GM18498 (cell line): Measurements from ENCODE around the gene CSTF1.

ENCODE experiments used
- ATAC-seq: cut with Tn5 transposase; IDR thresholded peaks from one replicate; pipeline ENCODE4 v1.9.1; 2021; ENCODE audit warnings: mild to moderate bottlenecking, moderate library complexity; ENCODE audit not compliant: unreplicated experiment

CSTF1 gene

DNA sequence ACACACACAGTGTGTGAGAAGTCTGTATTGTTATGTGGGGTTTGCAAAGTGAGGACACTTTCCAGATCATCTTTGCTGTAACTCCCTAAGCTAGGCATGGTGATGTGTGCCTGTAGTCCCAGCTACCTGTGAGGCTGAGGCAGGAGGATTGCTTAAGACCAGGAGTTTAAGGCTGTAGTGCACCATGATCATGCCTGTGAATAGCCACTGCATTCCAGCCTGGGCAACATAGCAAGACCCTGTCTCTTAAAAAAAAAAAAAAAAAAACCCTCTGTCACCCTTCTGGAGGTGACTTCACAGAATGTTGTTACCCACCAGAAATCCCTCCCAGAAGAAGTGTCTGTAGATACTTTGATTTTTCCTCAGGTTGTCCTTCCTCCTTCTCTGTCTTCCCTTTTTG lies 34.5 kb downstream of the CSTF1 start:
- ATAC-seq: no peak

DNA sequence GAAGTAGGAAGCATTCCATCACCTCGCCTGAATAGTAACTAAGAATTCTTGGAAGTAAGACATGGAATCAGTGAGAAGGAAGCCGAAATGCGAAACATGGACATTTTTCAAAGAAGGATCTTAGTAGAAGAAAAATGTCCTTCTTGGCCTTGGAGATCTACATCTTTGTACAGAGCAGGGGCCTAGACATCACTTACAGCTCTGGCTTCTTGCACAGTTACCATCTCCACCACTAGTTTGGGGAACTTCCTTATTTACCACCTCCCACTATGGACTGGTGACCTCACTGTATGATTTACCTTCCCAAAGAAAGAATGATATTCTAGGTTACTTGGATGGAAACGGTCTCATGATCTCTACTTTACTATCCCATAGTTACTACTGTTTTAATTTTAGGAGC lies 35.4 kb downstream of the CSTF1 start:
- ATAC-seq: no peak

DNA sequence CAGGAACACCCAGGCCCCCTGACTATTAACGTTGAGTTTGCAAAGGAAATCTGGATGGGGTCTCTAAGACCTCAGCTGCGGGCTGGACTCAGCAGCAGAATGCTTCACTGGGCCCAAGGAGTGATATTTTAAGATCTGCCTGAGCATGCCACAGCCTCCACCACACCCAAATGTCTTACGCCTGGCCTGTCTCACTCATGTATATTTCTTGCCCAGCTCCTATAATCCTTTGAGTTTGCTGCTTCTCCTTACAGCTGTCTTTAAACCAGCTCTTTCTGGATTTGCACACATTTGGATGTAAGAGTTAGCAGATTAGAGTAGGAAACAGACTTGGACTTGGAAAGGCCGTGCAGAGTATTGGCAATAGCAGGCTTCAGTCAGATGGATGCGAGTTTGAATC lies 36.0 kb downstream of the CSTF1 start:
- ATAC-seq: no peak

DNA sequence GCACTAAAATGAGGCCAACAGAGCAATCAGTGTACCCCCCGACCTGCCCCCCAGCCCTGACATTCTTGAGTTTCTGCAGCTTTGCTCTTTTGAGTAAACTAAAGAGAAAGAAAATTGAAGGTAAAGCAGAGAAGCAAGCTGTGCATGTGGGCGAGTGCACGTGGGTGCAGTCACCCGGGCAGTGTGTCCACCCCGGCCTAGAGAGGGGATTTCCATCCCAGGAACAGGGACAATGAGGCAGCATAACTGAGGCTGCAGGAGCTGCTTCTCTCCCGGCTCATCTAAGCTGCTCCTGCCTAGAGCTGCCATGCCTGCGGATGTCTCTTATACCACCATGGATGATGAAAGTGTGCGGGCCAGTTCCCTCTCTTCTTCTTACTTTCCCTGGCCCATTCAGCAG lies 36.4 kb downstream of the CSTF1 start:
- ATAC-seq: no peak

DNA sequence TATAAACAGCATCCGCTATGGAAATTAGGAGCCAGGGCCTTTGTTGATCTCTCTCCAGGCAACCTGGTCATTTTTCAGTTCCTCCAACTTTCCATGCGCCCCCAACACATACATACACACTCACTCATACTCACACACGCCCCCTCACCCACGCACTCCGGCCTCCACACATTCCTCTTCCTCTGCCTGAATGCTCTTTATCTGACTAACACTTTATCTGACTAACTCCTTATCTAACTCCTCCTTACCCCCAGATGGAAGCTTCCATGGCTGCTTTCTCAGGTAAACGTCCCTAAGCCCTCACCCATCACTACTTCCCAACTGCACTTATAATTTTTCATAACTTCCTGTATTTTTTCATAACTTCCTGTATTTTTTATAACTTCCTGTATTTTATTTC lies 37.1 kb downstream of the CSTF1 start:
- ATAC-seq: no peak

DNA sequence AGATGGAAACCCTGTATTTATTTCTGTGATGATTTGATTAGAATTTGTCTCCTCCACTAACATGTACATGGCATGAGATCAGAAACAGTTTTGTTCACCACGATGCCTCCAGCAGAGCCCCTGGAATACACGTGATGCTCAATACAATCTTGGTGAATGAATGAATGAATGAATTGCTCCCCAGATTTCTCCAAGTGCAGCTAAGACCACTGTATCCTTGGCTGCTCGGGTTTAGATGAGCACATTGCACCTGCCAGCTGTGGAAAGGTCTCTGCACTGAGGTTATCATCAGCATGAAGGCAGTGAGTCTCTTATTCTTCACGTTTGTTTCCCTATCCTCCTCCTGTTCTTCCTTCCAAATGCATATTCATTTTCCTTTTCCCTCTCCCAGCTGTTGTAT lies 37.5 kb downstream of the CSTF1 start:
- ATAC-seq: no peak

DNA sequence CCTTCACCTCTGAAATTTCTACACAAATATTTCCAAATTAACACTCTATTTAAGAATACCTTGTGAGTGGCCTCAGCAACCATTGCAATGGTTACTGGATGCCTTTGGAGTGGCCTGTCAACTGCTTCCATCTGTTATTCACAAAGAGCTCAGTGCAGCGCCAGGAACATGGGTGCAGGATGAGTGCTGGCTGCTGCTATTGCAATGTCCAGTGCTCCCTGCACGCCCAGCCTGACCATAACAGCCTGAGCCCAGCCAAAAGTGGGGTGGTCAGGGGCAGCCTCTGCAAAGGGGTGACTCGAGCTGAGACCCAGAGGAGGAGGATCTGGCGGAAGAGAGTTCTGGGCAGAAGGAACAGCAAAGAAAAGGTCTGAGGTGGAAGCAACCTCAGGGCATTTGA lies 38.0 kb downstream of the CSTF1 start:
- ATAC-seq: no peak

DNA sequence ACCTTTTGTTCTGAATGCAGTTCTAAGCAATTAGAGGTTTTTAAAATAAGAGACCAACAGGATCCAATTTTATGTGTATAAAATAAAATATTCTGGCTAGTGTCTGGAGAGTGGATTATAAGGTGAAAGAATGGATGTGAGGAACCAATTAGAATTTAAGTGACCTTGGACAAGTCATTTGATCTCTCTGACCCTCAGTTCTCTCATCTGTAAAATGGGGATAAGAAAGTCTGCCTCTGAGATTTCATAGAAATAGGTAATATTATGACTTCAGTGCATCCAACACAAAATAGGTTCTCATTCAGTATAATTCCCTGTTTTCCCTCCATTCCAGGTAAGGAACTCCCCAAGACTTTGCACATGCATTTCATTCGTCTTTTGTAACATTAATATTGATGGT lies 38.5 kb downstream of the CSTF1 start:
- ATAC-seq: no peak

DNA sequence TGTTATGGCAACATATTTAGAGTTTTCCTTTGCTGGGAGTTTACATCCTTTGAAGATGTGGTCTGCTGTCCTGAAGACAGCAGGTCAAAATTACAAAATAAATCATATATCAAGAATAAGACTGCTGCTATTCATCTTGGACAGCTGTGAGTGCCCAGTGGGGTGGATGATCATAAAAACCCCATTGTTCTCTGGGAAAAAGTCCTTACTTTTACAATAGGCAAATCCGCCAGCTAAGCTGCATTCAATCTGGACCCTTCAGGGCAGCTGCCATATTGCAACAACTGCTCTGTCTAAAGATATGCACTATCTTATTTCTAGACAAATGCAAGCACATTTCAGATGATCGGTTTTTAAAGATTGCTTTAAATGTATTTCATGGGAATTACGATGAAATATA lies 39.0 kb downstream of the CSTF1 start:
- no peak for ATAC-seq

DNA sequence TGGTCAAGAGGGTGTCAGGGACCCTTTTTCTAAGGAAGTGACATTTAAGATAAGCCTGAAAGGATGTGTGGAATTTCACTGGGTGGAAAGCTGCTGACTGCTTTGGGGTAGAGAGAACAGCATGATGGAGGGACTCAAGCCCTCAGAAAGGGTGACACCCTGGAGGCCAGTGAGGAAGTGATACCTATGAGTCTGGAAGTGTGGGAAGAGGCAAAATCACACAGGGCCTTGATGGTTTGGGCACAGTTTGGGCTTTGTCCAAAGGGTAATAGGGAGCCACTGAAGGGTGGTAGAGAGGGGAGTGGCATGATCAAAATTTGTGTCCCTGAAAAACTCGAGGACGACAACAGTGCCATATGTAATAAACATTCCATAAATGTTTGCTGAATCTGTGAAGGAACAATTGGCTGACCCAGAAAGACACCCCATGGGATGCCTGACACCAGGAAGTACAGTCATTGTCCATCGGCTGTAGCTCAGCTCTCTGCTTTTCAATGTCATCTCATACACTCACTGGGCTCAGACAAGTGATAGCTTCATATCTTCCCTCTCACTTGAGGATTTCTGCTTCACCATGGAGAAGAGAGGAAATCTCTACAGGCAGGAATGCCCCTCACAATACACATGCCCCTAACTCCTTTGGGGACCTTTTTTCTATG lies 40.9 kb downstream of the CSTF1 start:
- ATAC-seq: no peak

DNA sequence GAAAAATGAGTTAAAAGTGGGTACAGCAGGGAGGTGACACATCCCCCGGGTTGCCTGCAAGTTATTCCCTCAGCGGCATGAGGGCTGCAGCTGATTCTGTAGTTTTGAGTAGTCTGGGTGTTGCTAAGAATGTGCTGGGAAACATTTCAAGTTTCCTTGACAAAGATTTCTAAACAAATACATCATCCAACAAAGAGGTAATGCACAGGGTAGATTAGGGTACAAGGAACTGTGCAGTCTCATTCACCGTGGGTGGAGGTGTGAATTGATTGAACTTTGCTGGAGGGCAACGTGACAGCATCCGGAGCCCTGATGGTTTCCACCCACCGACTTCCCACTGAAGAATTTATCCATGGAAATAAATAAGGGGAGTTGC lies 41.4 kb downstream of the CSTF1 start:
- ATAC-seq: no peak

DNA sequence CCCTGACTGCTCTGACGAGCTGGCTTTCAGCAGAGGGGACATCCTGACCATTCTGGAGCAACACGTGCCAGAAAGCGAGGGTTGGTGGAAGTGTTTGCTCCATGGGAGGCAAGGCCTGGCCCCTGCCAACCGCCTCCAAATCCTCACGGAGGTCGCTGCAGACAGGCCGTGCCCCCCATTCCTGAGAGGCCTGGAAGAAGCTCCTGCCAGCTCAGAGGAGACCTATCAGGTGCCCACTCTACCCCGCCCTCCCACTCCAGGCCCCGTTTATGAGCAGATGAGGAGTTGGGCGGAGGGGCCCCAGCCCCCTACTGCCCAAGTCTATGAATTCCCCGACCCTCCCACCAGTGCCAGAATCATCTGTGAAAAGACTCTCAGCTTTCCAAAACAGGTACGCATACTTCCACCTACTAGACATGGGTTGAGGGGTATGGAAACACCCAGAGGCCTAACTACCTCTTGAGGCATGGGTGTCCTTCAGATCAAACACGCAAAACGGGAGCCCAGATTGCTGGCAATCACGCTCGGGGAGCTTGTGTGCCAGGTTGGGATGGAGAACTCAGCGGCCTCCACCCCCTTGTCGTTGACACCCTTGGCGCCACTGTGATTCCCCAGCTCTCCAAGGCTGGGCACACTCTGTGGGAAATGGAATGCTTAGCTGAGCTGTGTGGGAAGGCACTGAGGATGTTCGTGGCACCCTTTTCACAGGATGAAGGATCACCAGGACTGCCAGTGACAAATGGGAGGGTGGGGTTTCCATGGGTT lies 44.9 kb downstream of the CSTF1 start:
- ATAC-seq: no peak

DNA sequence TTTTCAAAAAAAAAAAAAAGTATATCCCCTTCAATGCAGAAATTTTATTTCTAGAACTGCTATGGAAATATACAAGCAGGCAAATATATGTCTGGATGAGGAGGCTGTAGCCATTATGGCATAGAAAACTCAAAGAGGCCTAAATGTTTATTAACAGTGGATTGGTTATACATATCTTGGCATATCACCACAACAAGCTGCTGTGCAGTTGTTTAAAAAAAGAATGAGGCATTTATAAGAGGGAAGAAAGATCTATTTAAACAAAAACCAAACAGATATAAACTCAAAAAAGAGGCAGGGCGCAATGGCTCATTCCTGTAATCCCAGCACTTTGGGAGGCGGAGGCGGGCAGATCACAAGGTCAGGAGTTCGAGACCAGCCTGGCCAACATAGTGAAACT lies 45.8 kb downstream of the CSTF1 start:
- ATAC-seq: no peak

DNA sequence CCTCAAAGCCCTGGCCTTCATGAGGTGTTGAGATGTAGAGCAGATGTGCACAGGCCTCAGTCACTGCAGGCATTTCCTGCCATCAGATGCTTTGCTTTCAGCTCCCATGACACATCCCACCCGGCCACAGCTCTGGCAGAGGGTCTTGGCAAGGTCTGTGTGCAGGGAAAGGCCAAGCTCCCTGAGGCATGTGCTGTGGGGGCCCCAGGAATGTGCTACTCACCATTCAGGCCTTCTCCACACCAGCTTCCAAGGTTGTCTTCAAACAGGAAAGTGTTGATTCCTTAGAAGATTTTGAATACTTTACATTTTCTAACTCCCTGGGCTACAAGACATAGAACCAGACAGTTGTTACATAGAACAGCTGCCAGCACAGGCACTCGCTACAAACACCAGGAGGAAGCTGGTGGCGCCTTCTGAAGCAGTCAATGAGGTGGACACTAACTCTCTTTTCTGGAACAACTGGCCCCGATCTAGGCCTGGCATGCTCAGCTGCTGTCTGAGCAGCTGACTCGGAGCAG lies 47.4 kb downstream of the CSTF1 start:
- ATAC-seq: no peak

DNA sequence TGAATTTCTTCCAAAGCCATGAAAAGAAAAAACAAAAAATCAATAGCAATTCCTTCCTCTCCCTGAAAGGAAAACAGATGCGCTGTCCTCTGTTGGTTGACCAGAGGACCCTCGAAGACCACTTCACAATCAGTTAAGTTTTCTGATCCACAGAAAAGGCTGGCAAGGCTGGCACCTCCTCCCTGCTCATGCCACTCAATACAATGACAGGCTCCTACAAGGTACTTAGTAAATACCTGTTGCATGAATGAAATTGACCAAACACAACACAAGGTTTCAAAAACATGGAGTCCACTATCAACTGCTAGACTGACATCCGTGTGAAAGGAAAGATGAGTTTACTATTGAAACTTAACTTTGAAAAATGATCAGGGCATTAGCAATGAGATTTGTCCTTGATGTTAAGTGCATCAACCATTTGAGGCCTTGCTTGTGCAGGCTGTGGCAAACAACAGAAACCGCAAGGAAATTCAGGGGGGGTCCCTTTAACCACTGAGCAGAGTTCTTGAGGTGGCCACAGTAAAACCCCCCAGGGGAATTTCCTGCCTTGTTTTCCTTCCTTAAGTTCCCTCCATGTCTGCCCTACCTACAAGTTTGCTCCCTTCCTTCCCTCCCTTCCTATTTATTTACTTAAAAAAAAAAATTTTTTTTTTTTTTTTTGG lies 48.0 kb downstream of the CSTF1 start:
- ATAC-seq: peak; percentile 68

DNA sequence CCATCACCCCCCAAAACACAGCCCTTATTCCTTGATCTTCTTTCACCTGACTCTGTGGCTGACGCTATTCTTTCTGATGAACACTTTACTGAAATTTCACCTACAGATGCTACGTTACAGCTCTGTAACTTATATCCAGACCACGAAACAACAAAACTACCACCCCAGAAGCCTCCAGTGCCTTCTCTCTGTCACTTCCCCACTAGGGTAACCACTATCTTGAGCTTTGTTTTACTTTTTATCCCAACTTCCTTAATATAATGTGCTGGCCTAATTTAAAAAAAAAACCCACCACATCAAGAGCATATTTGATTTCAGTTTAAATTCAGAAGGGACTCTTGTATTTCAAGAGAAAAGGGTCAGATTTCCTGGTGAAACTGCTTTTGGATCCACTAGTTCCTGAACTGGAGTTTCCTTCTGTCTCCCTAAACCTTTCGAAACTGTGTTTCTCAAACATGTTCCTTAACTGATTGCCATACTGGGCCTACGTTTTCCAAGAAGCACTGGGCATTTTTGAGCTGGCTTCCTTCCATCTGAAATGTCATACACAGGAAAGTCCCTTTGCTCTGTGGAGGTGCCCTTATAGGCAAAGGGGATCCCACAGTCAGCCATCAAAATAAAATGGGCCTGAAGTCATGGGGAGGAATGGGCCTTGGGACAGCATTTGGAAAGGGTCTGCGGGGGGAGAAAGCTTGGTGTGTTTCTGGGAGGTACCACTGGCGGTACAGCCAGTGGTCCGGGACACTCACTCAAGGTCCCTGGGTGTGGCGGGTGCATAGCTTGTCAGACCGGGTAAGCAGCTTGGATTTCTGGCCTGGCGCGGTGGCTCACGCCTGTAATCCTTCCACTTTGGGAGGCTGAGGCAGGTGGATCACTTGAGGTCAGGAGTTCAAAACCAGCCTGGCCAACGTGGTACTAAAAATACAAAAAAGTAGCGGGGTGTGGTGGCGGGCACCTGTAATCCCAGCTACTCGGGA lies 50.2 kb downstream of the CSTF1 start:
- ATAC-seq: no peak

DNA sequence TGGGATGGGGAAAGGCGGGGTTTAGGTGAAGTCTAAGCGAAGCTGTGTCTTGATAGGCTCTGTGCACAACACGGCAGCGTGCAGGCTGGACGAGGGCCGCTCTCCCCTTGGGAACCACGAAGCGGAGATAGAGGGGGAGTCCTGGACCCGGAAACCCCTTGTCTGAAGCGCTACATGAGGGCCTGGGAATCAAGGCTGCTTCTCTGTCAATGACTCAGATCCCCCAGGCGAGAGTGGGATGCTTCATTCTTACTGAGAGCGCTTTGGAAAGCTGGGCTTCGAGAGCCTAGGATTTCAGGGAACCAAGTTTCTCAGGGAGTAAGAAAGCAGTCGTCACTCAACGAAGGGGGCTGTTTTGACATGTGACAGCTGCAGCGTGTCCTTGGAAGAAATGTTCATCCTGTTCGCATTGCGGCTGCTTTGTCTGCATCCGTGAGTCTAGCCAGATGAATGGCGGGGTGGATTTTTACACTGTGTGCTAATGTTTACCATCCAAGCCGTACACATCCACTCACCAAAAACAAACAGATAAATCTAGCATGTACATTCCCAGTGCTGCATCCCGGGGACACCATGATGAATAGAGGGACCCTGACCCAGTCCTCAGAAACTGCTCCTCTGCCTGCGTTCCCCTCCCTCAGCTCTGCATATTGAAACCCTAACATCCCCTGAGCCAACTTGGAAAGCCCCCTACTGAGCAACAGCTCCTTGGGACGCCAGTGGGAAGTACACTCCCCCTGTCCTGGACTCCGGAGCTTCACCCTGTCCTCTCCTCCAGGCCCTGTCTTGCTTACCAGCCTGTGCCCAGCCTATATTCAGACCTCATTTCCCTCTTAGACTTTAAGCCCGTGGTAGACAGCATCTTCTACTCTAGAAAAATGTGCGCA lies 51.5 kb downstream of the CSTF1 start:
- ATAC-seq: no peak

DNA sequence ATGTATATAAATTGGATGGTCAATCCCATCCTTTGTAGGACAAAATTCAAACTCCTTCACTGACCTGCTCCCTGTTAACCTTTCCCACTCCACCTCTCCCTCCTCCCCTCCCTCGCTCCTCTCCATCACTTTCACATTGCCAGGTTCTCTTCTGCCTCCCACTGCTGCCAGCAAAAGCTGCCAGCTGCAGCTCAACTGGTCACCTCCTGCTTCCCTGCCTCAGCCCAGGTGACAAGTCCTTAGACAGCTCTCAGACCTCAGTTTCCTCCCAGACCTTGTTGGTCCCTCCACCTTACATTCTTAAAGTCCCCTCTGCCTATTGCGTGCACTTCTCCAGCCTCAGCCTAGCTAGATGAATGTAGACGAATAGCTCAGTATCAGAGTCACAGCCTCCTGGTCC lies 52.7 kb downstream of the CSTF1 start:
- ATAC-seq: no peak

DNA sequence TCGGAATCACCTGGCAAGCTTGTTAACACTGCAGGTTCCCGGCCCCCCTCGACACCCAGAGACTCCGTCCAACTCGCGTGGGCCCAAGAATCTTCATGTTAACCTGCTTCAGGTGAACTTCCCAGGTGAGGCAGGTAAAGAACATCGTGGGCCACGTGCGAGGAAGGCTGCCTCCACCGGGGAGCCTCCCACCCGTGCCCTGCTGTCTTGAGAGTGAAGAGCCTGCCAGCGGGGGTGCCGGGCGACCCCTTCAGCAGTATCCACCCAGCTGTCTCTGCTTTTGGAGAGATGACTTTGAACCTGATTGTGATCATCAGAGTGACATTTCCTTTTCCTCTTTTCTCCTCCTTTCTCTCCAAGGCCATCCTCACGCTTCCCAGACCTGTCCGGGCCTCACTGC lies 53.1 kb downstream of the CSTF1 start:
- no peak for ATAC-seq

DNA sequence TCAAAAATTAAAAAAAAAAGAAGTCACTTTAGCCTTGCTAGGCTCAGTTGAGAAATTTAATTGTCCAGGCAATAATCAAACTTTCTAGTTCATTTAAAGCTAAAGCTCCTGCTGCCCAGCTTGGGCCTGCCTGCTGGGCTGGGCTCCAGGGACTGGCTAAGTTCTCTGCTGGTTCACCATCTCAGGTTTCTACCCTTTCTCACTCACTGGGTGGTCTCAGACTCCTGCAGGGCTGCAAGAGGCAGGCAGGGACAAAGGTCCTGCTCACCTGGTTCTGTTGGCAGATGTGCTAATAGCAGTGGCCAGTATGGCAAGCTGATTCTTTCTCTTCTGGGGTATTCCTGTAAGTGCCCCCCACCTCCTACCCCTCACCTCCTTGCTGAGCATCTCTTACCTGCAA lies 54.8 kb downstream of the CSTF1 start:
- no peak for ATAC-seq
